ENCODE data around the gene CD164L2.

Gene CD164L2

GRCh38 chr1:27361044-27361402 is 22.1 kb downstream of the CD164L2 start:
- no peak for DNase-seq

- DNase-seq, result peak; percentile 20
Observed at GRCh38 chr1:27360159-27361043, 22.7 kb downstream of the CD164L2 start.

- DNase-seq, result no peak
Observed at GRCh38 chr1:27359822-27360158, 23.3 kb downstream of the CD164L2 start.

GRCh38 chr1:27358928-27359313 is 24.2 kb downstream of the CD164L2 start:
- DNase-seq, result no peak

- DNase-seq, result no peak
Observed at GRCh38 chr1:27358038-27358927, 24.9 kb downstream of the CD164L2 start.

GRCh38 chr1:27357281-27358037 is 25.7 kb downstream of the CD164L2 start:
- peak; percentile 86 for DNase-seq

- DNase-seq, result peak; percentile 56
Observed at GRCh38 chr1:27356619-27357280, 26.4 kb downstream of the CD164L2 start.

GRCh38 chr1:27356277-27356618 is 26.9 kb downstream of the CD164L2 start:
- DNase-seq, result no peak

- DNase-seq, result no peak
Observed at GRCh38 chr1:27355683-27356082, 27.4 kb downstream of the CD164L2 start.

GRCh38 chr1:27353629-27354028 is 29.5 kb downstream of the CD164L2 start:
- DNase-seq, result no peak

GRCh38 chr1:27353166-27353565 is 30.0 kb downstream of the CD164L2 start:
- DNase-seq, result no peak

GRCh38 chr1:27351541-27352107 is 31.5 kb downstream of the CD164L2 start:
- no peak for DNase-seq

GRCh38 chr1:27350663-27351540 is 32.2 kb downstream of the CD164L2 start:
- DNase-seq, result no peak

- no peak for DNase-seq
Observed at GRCh38 chr1:27349784-27350662, 33.1 kb downstream of the CD164L2 start.

GRCh38 chr1:27348861-27349783 is 34.0 kb downstream of the CD164L2 start:
- DNase-seq, result no peak

- no peak for DNase-seq
Observed at GRCh38 chr1:27346991-27347624, 36.0 kb downstream of the CD164L2 start.

GRCh38 chr1:27346357-27346756 is 36.8 kb downstream of the CD164L2 start:
- DNase-seq, result no peak

- no peak for DNase-seq
Observed at GRCh38 chr1:27345272-27345671, 37.9 kb downstream of the CD164L2 start.

GRCh38 chr1:27343639-27344025 is 39.5 kb downstream of the CD164L2 start:
- no peak for DNase-seq
